D341Med (cell line): ENCODE data around the gene PRDX4.
"Not testable (repeated sequence)": the region's sequence is repeated elsewhere in the genome, so short reads cannot be mapped to it uniquely, and the experiment has no call there.

Experiments
- DNase-seq: peaks from one replicate; pipeline ENCODE4 v3.0.0; 2012; ENCODE audit warnings: low spot score

PRDX4 gene

DNA sequence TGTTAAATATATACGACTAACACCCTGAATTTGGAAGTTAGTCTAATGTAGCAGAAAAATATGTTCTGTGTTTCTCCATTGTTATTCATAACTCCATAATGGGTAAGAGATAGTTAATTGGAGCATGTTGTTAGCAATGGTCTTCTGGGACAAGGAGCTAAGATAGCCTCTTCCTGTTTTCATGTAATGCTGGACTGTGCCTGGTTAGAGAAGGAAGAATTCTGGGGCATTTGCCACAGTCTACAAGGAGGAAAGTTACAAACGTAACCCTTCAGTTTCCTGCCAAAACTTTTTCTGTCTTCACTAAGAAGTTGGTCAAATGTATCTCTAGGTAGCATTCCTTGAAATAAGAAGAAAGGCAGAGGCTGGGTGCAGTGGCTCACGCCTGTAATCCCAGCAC lies 5.8 kb downstream of the PRDX4 start:
- no peak for DNase-seq

- DNase-seq = not testable (repeated sequence)
These were observed 9.2 kb downstream of the PRDX4 start for GRCh38 chrX:23676486-23676885.

GRCh38 chrX:23692166-23692565 lies 24.9 kb downstream of the PRDX4 start:
- no peak for DNase-seq

DNA sequence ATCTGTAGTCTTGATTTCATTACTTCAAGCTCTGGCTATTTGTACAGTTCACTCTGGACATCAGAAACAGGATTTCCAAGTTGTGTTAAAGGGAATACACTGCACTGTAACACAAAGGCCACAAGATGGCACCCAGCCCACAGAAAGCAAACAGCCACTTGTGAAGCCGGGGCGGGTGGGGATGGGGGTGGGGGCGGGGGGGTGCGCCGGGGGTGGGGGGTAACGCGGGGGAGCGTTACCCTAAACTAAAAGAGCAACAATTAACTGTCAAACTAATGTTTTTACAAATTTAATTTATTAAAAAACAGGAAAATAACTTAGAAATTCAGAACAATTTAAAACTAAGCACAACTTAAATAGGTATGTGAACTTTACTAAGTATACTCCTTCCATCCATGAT lies 27.3 kb downstream of the PRDX4 start:
- peak; percentile 59 for DNase-seq

- no peak for DNase-seq
These were observed 32.4 kb downstream of the PRDX4 start for GRCh38 chrX:23699636-23700194.

GRCh38 chrX:23704673-23705206 lies 37.4 kb downstream of the PRDX4 start:
- DNase-seq = no peak

GRCh38 chrX:23705235-23705634 lies 37.9 kb downstream of the PRDX4 start:
- no peak for DNase-seq

DNA sequence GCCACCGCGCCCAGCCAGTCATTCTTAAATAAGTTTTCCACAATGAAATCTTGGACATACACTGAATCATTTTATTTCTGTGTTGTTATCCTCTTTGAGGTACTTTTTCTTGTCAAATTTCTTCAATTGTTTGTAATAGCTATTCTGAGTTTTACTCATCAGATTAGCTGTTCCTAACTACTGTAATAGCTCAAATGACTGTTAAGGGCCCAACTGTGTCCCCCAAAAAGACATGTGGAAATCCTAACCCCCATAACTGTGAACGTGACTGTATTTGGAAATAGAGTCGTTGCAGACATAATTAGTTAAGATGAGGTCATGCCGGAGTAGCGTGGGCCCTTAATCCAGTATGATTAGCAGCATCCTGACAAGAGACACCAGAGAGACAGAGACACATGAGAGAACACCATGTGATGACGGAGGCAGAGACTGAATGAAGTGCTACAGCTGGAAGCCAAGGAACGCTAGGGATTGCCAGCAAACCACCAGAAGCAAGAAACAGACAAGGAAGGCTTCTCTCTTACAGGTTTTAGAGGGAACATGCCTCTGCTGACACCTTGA lies 52.9 kb downstream of the PRDX4 start:
- no peak for DNase-seq

DNA sequence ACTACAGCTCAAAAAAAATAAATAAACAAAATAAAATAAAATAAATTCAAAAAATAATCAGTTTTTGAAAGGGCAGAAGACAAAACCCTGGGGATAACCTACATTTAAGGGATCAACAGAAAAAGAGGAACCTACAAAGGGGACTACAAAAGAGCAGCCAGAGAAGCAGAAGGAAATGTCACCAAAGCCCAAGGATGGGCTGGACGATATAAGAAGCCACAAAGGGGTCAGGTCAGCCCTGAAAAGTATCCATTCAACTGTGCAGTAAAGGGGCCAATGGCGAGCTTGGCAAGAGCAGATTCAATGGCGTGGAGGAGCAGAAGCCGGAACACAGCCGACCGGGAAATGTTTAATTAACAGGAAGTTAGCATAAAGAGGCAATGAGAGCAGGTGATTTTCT lies 58.9 kb downstream of the PRDX4 start:
- no peak for DNase-seq

DNA sequence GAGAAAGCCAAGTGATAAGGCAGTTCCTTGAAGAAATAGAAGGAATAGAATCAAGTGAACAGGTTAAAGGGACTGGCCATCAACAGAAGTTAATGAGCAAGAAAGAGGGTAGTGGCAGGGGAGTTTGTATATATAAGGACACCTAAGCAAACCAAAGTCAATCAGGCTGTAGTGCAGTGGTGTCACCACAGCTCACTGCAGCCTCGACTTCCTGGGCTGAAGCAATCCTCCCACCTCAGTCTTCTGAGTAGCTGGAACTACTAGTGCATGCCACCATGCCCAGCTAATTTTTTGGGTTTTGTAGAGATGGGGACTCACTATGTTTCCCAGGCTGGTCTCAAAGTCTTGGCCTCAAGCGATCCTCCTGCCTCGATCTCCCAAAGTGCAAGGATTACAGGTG lies 59.9 kb downstream of the PRDX4 start:
- no peak for DNase-seq

DNA sequence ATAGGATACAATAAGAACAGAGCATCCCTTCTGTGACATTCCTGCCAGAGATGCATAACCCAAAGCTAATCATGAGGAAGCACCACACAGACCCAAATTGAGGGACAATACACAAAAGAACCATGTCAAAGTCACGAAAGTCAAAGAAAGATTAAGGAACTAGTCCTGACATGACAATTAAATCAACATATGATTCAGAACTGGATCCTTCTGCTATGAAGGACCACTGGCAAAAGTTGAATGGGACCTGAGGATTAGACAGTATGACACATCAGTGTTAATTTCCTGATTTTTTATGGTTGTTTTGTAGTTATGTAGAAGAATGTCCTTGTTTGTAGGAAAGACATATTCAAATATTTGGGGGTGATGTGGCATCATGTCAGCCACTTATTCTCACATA lies 61.9 kb downstream of the PRDX4 start:
- no peak for DNase-seq

DNA sequence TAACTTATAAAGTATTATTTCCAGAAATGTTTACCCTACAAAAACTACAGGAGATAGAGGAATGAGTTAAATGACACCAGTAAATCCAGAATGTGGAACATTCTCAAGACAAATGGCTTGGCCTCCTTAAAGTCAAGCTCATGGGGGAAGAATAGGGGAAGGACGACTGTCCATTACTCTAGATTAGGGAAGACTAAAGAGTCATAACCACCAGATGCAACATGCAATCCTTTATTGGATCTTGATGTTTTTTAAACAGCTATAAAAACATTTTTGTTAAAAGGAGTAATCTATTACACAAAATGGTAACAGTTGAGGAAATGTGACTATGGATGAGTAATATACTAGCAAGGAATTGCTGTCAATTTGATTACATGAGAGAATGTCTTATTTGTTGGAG lies 64.7 kb downstream of the PRDX4 start:
- DNase-seq = no peak

GRCh38 chrX:23732704-23733103 lies 65.4 kb downstream of the PRDX4 start:
- no peak for DNase-seq
